Amniotic stem cell (primary cell): ENCODE measurements around the gene TECR.

Experiments
- DNase-seq: peaks from one replicate; lab custom pipeline; 2025; lab: John Stamatoyannopoulos, UW

The TECR gene

GRCh38 chr19:14507704-14508542, 21.5 kb upstream of the TECR start:
- DNase-seq: no peak

GRCh38 chr19:14510311-14511228, 18.8 kb upstream of the TECR start:
- no peak for DNase-seq

- no peak for DNase-seq
These were observed 18.2 kb upstream of the TECR start for GRCh38 chr19:14511229-14511593.

- no peak for DNase-seq
These were observed 16.9 kb upstream of the TECR start for GRCh38 chr19:14512406-14512961.

GRCh38 chr19:14514215-14514863, 15.1 kb upstream of the TECR start:
- no peak for DNase-seq

GRCh38 chr19:14515501-14516047, 13.8 kb upstream of the TECR start:
- DNase-seq: no peak

- no peak for DNase-seq
These were observed 13.3 kb upstream of the TECR start for GRCh38 chr19:14516048-14516534.

- DNase-seq: no peak
These were observed 12.5 kb upstream of the TECR start for GRCh38 chr19:14516746-14517438.

GRCh38 chr19:14517446-14517839, 12.0 kb upstream of the TECR start:
- no peak for DNase-seq

- no peak for DNase-seq
These were observed 11.4 kb upstream of the TECR start, which contains the start of gene DNAJB1 for GRCh38 chr19:14517840-14518505. DNAJB1 (minus strand) TSS chr19:14518397; CDS start chr19:14518349, 48 bp downstream.

GRCh38 chr19:14519245-14519859, 10.0 kb upstream of the TECR start:
- DNase-seq: no peak

GRCh38 chr19:14519860-14520407, 9.5 kb upstream of the TECR start:
- no peak for DNase-seq

GRCh38 chr19:14520543-14520942, 8.9 kb upstream of the TECR start:
- no peak for DNase-seq

- DNase-seq: no peak
These were observed 3.7 kb upstream of the TECR start for GRCh38 chr19:14525729-14526128.

- no peak for DNase-seq
These were observed 3.0 kb upstream of the TECR start for GRCh38 chr19:14526423-14526822.

GRCh38 chr19:14528419-14529253, 758 bp upstream of the TECR start:
- no peak for DNase-seq

GRCh38 chr19:14530005-14530348, 583 bp downstream of the TECR start:
- no peak for DNase-seq

GRCh38 chr19:14530506-14530905, 1.1 kb downstream of the TECR start:
- DNase-seq: no peak

- DNase-seq: no peak
These were observed 4.1 kb downstream of the TECR start for GRCh38 chr19:14533450-14533849.
